Smooth muscle cell (in vitro differentiated cells): ENCODE data around the gene MYD88. TPM values are rescaled to one million over a fixed set of nuclear protein-coding genes. Genes with fewer than 3 reads are reported as not detected.

Source experiments
- DNase-seq: peaks from one replicate; lab custom pipeline; 2025; ENCODE audit not compliant: unreplicated experiment; lab: John Stamatoyannopoulos, UW
- H2AFZ ChIP-seq: fragments of 200-600 bp; sonication (generic); 2 replicates; pipeline ENCODE4 v1.6.0; 2016; ENCODE audit warnings: antibody characterized with exemption, low read depth, mild to moderate bottlenecking
- H3F3A ChIP-seq: fragments of 200-600 bp; sonication (generic); 2 replicates; pipeline ENCODE4 v1.6.0; 2017; ENCODE audit warnings: antibody characterized with exemption, low read depth
- H3K27ac ChIP-seq: fragments of 200-600 bp; sonication (generic); 2 replicates; pipeline ENCODE4 v1.5.1; 2016; ENCODE audit warnings: low read depth, mild to moderate bottlenecking
- H3K27me3 ChIP-seq: fragments of 200-600 bp; sonication (generic); 2 replicates; pipeline ENCODE4 v1.6.1; 2016; ENCODE audit warnings: low read depth, mild to moderate bottlenecking
- H3K36me3 ChIP-seq: fragments of 200-600 bp; sonication (generic); 2 replicates; pipeline ENCODE4 v1.5.1; 2016; ENCODE audit warnings: low read depth
- H3K4me1 ChIP-seq: fragments of 200-600 bp; sonication (generic); 2 replicates; pipeline ENCODE4 v1.5.1; 2016; ENCODE audit warnings: low read depth
- H3K4me2 ChIP-seq: fragments of 200-600 bp; sonication (generic); 2 replicates; pipeline ENCODE4 v1.6.0; 2016; ENCODE audit warnings: mild to moderate bottlenecking
- H3K4me3 ChIP-seq: fragments of 200-600 bp; sonication (generic); 2 replicates; pipeline ENCODE4 v1.5.1; 2016; ENCODE audit warnings: mild to moderate bottlenecking
- H3K79me2 ChIP-seq: fragments of 200-600 bp; sonication (generic); 2 replicates; pipeline ENCODE4 v1.6.0; 2016; ENCODE audit warnings: low read depth, mild to moderate bottlenecking
- H3K9ac ChIP-seq: fragments of 200-600 bp; sonication (generic); 2 replicates; pipeline ENCODE4 v1.6.0; 2016; ENCODE audit warnings: low read depth
- H3K9me3 ChIP-seq: fragments of 200-600 bp; sonication (generic); replicated peaks from 2 replicates; pipeline ENCODE4 v1.5.1; 2016; ENCODE audit warnings: low read depth
- H4K20me1 ChIP-seq: fragments of 200-600 bp; sonication (generic); 2 replicates; pipeline ENCODE4 v1.6.0; 2016; ENCODE audit warnings: low read depth
- WGBS: methylation state at CpG from one replicate; pipeline ENCODE4 v1.1.7; 2016; ENCODE audit warnings: low lambda C conversion rate; 5-methylcytosine and 5-hydroxymethylcytosine counted together
- polyA plus RNA-seq: library from polyadenylated mRNA; unstranded; fragments of >200 nt; fragmentation: Nextera tagmentation; extraction: Ambion mirVana; gene quantifications from 2 replicates; pipeline ENCODE4 v1.2.1, GENCODE V29; 2016
- total RNA-seq: library from RNA; depleted of rRNA; stranded (reverse); fragments of >200 nt; gene quantifications from 2 replicates; pipeline ENCODE4 v1.2.3, GENCODE V29; 2014
- TF ChIP-seq, protein P1 (sequence below): fragments of 200-600 bp; sonication (generic); IDR thresholded peaks from 2 replicates; pipeline ENCODE4 v1.5.1; 2017; ENCODE audit warnings: borderline replicate concordance, mild to moderate bottlenecking, antibody characterized with exemption; ENCODE audit not compliant: insufficient read depth, poor library complexity, severe bottlenecking

Gene MYD88
- total and polyA plus RNA-seq, 2 experiments from 2014 or later = 14.1 to 37.5 TPM

DNA sequence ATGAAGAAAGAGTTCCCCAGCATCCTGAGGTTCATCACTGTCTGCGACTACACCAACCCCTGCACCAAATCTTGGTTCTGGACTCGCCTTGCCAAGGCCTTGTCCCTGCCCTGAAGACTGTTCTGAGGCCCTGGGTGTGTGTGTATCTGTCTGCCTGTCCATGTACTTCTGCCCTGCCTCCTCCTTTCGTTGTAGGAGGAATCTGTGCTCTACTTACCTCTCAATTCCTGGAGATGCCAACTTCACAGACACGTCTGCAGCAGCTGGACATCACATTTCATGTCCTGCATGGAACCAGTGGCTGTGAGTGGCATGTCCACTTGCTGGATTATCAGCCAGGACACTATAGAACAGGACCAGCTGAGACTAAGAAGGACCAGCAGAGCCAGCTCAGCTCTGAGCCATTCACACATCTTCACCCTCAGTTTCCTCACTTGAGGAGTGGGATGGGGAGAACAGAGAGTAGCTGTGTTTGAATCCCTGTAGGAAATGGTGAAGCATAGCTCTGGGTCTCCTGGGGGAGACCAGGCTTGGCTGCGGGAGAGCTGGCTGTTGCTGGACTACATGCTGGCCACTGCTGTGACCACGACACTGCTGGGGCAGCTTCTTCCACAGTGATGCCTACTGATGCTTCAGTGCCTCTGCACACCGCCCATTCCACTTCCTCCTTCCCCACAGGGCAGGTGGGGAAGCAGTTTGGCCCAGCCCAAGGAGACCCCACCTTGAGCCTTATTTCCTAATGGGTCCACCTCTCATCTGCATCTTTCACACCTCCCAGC is 2.9 kb downstream of the MYD88 start:
- Histone ChIP-seq H3K79me2 (peaks cover 16% of the 10 kb centered on the region), H3K27ac (no peak overlapping the region), H3K36me3 (no peaks in the 10 kb centered on the region), H3K4me2 (no peak overlapping the region), H3F3A (peaks cover 4% of the 10 kb centered on the region), H3K27me3 (no peaks in the 10 kb centered on the region), H2AFZ (no peak overlapping the region), H3K4me3 (no peak overlapping the region), H3K4me1 (peaks cover 17% of the 10 kb centered on the region), H3K9ac (no peak overlapping the region), H3K9me3 (no peaks in the 10 kb centered on the region), H4K20me1 (peaks cover under 1% of the 10 kb centered on the region)
- DNase-seq = no peak
- 96% methylated on average over 7 of the region's 7 CpGs for WGBS
- TF ChIP-seq, protein P1, sequence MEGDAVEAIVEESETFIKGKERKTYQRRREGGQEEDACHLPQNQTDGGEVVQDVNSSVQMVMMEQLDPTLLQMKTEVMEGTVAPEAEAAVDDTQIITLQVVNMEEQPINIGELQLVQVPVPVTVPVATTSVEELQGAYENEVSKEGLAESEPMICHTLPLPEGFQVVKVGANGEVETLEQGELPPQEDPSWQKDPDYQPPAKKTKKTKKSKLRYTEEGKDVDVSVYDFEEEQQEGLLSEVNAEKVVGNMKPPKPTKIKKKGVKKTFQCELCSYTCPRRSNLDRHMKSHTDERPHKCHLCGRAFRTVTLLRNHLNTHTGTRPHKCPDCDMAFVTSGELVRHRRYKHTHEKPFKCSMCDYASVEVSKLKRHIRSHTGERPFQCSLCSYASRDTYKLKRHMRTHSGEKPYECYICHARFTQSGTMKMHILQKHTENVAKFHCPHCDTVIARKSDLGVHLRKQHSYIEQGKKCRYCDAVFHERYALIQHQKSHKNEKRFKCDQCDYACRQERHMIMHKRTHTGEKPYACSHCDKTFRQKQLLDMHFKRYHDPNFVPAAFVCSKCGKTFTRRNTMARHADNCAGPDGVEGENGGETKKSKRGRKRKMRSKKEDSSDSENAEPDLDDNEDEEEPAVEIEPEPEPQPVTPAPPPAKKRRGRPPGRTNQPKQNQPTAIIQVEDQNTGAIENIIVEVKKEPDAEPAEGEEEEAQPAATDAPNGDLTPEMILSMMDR = no peak

DNA sequence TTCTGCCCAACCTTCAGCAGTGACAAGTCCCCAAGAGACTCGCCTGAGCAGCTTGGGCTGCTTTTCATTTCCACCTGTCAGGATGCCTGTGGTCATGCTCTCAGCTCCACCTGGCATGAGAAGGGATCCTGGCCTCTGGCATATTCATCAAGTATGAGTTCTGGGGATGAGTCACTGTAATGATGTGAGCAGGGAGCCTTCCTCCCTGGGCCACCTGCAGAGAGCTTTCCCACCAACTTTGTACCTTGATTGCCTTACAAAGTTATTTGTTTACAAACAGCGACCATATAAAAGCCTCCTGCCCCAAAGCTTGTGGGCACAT is 3.5 kb downstream of the MYD88 start:
- Histone ChIP-seq H2AFZ (no peak overlapping the region), H3K36me3 (no peaks in the 10 kb centered on the region), H4K20me1 (no peaks in the 10 kb centered on the region), H3K4me2 (no peak overlapping the region), H3K9ac (no peak overlapping the region), H3K27me3 (no peaks in the 10 kb centered on the region), H3K9me3 (peaks cover 3% of the 10 kb centered on the region), H3K4me1 (peaks cover 17% of the 10 kb centered on the region), H3K79me2 (peaks cover 11% of the 10 kb centered on the region), H3F3A (peaks cover 4% of the 10 kb centered on the region), H3K27ac (no peak overlapping the region), H3K4me3 (no peak overlapping the region)
- 85% methylated on average over 2 of the region's 2 CpGs for WGBS
- DNase-seq = no peak
- TF ChIP-seq, protein P1 = no peak

DNA sequence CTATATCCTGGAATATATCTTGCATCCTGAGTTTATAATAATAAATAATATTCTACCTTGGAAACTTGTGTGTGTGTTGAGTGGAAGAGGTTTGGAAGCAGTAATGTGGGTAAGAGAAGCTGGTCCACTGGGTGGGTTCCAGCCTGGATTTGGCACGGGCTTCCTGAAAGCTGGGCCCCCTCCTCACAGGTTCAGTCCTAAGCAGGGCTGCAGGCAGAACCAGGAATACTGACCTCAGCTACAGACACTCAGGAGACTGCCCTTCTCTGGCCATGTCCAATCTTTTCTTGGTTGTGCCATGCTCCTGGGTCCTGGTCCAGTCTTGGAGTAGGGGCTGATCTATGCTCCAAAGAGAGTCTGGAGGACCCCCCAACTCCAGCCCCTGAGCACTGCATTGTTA is 4.5 kb downstream of the MYD88 start:
- Histone ChIP-seq H3K9me3 (peaks cover 3% of the 10 kb centered on the region), H3K4me1 (peaks cover 11% of the 10 kb centered on the region), H4K20me1 (no peaks in the 10 kb centered on the region), H3K27ac (no peak overlapping the region), H3K36me3 (no peaks in the 10 kb centered on the region), H3K4me2 (no peak overlapping the region), H3F3A (no peaks in the 10 kb centered on the region), H3K4me3 (no peak overlapping the region), H3K9ac (no peak overlapping the region), H3K79me2 (peaks cover 11% of the 10 kb centered on the region), H2AFZ (no peak overlapping the region), H3K27me3 (no peaks in the 10 kb centered on the region)
- no peak for DNase-seq
- TF ChIP-seq, protein P1 = no peak
- WGBS = 88% methylated on average over 1 of the region's 1 CpG

GRCh38 chr3:38143511-38143910 is 5.0 kb downstream of the MYD88 start:
- Histone ChIP-seq H4K20me1 (no peaks in the 10 kb centered on the region), H3K36me3 (no peaks in the 10 kb centered on the region), H3K9ac (no peak overlapping the region), H3K9me3 (peaks cover 3% of the 10 kb centered on the region), H3K27ac (no peak overlapping the region), H3K79me2 (peaks cover 11% of the 10 kb centered on the region), H3K4me1 (peaks cover 9% of the 10 kb centered on the region), H3K4me2 (no peak overlapping the region), H2AFZ (no peak overlapping the region), H3F3A (no peaks in the 10 kb centered on the region), H3K27me3 (no peaks in the 10 kb centered on the region), H3K4me3 (no peak overlapping the region)
- TF ChIP-seq, protein P1 = no peak
- WGBS = 77% methylated on average over 3 of the region's 3 CpGs
- DNase-seq = no peak
